ENCODE data around the gene VSTM2L.

VSTM2L gene

DNA sequence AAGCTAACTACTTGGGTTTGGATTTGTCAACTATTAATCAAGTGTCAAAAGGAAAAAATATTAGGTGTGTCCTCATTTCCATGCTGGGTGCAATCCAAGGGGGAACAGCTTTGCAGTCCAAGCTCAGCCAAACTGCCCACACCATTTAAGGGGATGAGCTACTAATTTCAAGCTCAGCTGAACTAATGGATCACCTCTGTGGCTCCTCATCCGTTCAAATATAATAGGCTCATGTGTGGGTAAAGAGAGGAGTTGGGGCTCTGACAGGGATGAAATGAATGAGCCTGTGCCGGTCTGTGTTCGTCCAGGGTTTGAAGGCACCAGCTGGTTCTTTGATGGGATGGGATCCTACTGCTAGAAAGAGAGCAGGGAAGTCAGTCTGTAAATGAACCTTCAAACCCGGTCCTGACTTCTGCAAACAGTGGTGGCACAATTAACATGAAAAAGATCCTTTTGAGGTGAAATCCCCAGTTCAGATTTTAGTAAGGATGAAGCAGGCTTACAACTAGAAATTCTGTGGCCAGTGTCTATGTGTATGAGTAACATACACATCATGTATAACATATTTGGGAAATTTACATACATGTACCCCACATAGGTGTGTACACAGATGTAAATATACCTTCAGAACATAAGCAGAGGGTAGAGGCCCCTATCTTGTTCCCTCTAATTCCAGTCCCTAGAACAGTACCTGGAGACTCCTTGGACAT is 88.4 kb downstream of the VSTM2L start:
- no peak for FAIRE-seq

DNA sequence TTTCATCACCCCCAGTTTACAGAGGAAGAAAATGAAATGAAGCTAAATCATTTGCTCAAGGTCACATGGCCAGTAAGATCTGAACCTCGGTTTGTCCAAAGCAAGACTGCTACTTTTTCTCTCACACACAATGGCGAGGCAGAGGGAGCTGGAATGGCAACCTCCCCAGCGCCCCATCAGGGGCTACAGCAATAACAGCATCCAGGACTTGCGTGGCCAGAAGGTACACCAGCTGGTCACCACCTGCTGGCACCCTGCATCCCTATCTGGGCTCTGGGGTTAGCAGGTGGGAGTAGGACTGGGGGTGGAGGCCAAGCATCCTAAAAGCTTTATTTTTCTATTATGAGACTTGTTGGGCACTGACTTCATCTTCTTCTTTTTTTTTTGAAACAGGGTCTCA is 89.0 kb downstream of the VSTM2L start:
- no peak for FAIRE-seq

DNA sequence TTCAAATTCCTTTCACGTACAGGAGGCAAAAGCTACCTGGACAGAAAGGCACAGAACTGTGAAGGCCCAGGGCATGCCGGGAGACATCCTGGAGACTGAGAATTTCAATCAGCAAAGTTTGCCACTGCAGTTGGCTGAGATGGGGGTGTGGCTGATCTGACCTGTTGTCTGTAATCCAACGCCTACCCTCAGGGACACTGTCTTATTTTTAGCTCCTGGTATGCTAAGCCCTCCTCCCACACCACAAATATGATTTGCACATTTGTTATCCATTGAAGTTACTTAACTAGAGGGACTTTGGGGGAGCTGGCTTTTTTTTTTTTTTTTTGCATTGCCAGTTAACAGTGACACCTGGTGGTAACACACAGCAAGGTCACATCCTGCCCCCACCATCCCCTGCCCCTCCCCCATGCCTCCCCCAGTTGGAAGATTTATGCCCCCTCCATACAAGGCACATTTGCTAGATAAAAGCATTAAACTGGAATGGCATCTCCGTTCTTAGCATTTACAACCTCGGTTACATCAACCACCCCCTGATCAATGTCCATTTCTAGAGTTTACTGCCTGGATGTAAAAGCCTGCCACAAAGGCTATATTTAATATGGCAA is 90.0 kb downstream of the VSTM2L start:
- no peak for FAIRE-seq

DNA sequence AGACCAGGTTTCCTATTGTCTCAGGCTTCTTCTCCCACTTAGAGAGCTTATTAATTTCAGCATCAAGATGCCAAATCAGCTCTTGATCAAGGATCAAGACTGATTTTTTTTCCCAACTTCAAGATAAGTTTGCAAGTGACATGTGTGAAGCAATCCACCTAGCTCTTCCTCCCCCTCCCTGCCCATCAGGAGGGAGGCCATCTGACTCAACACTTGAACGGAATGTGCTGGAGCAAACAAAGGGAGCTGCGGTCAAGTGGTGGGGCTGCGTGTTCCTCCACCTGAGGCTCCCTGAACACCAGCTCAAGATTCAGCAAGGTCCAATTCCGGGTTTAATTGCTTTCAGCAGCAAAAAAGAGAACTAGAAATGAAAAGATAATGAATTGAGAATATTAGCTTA is 91.6 kb downstream of the VSTM2L start:
- no peak for FAIRE-seq

All from TTC549 (cell line).